ENCODE results near the gene PDE10A. TPM values are rescaled to one million over a fixed set of nuclear protein-coding genes. Genes with fewer than 3 reads are reported as not detected.

PDE10A gene
- total RNA-seq, 1 donor from 2014 or later = 5.4 TPM

- H3K9me3 ChIP-seq (ENCODE audit: insufficient read depth, low read depth, low read length) = no peaks in the 10 kb centered on the region
- no peaks in the 10 kb centered on the region for H3K36me3 ChIP-seq (ENCODE audit: insufficient read depth, low read length)
- no peak overlapping the region for H3K27ac Mint-ChIP-seq (ENCODE audit: unreplicated experiment)
- H3K4me3 ChIP-seq (ENCODE audit: insufficient read depth, low read depth, low read length) = no peak overlapping the region
- H2AFZ ChIP-seq (ENCODE audit: low read depth, low read length) = no peak overlapping the region
- no peak overlapping the region for H3K4me2 ChIP-seq (ENCODE audit: low read length)
- no peaks in the 10 kb centered on the region for H3K9me3 Mint-ChIP-seq (ENCODE audit: unreplicated experiment)
- no peaks in the 10 kb centered on the region for H3K27me3 ChIP-seq (ENCODE audit: insufficient read depth, low read length)
- H3K4me1 ChIP-seq (ENCODE audit: insufficient read depth, low read length) = no peaks in the 10 kb centered on the region
- FAIRE-seq (no peak), DNase-seq (ENCODE audit: low read depth) (no peak)
- no peak overlapping the region for H3K27ac ChIP-seq (ENCODE audit: low read depth, low read length)
- H3K4me1 Mint-ChIP-seq (ENCODE audit: low read depth, unreplicated experiment) = no peaks in the 10 kb centered on the region
- H3K36me3 Mint-ChIP-seq (ENCODE audit: low read depth, unreplicated experiment) = peaks cover 4% of the 10 kb centered on the region
- no peak overlapping the region for H3K9ac ChIP-seq (ENCODE audit: low read length)
- H3K27me3 Mint-ChIP-seq (ENCODE audit: low read depth, unreplicated experiment) = peaks cover 18% of the 10 kb centered on the region
- no peak overlapping the region for H3K4me3 Mint-ChIP-seq (ENCODE audit: unreplicated experiment)
- TF ChIP-seq CTCF (IDR thresholded peaks at IDR 0.05; ENCODE audit: insufficient read depth, low read depth, low read length) (no peak), EZH2 (IDR thresholded peaks at IDR 0.05; ENCODE audit: insufficient read depth, low read length) (no peak)
- H3K79me2 ChIP-seq (ENCODE audit: insufficient read depth, low read length) = no peaks in the 10 kb centered on the region
- no peaks in the 10 kb centered on the region for H4K20me1 ChIP-seq (ENCODE audit: insufficient read depth, low read length)
Observed at GRCh38 chr6:165644586-165645266, 18.3 kb downstream of the PDE10A start.

GRCh38 chr6:165643015-165643414, 20.0 kb downstream of the PDE10A start:
- Histone ChIP-seq H2AFZ (ENCODE audit: low read depth, low read length) (no peak overlapping the region), H3K9me3 (ENCODE audit: insufficient read depth, low read depth, low read length) (no peaks in the 10 kb centered on the region), H3K79me2 (ENCODE audit: insufficient read depth, low read length) (no peaks in the 10 kb centered on the region), H3K4me3 (ENCODE audit: insufficient read depth, low read depth, low read length) (no peak overlapping the region), H3K27ac (ENCODE audit: low read depth, low read length) (no peak overlapping the region), H3K27me3 (ENCODE audit: insufficient read depth, low read length) (no peaks in the 10 kb centered on the region), H4K20me1 (ENCODE audit: insufficient read depth, low read length) (no peaks in the 10 kb centered on the region), H3K4me1 (ENCODE audit: insufficient read depth, low read length) (no peaks in the 10 kb centered on the region), H3K36me3 (ENCODE audit: insufficient read depth, low read length) (no peaks in the 10 kb centered on the region), H3K4me2 (ENCODE audit: low read length) (no peak overlapping the region), H3K9ac (ENCODE audit: low read length) (no peak overlapping the region)
- H3K27ac Mint-ChIP-seq (ENCODE audit: unreplicated experiment) = no peak overlapping the region
- H3K4me3 Mint-ChIP-seq (ENCODE audit: unreplicated experiment) = no peak overlapping the region
- peaks cover 11% of the 10 kb centered on the region for H3K27me3 Mint-ChIP-seq (ENCODE audit: low read depth, unreplicated experiment)
- H3K36me3 Mint-ChIP-seq (ENCODE audit: low read depth, unreplicated experiment) = peaks cover 4% of the 10 kb centered on the region
- no peak for FAIRE-seq
- H3K4me1 Mint-ChIP-seq (ENCODE audit: low read depth, unreplicated experiment) = peaks cover 2% of the 10 kb centered on the region
- DNase-seq (ENCODE audit: low read depth) = no peak
- TF ChIP-seq EZH2 (IDR thresholded peaks at IDR 0.05; ENCODE audit: insufficient read depth, low read length) (no peak), CTCF (IDR thresholded peaks at IDR 0.05; ENCODE audit: insufficient read depth, low read depth, low read length) (no peak)
- H3K9me3 Mint-ChIP-seq (ENCODE audit: unreplicated experiment) = no peaks in the 10 kb centered on the region

GRCh38 chr6:165641672-165642156, 21.3 kb downstream of the PDE10A start:
- Mint-ChIP-seq H3K27ac (ENCODE audit: unreplicated experiment) (no peak overlapping the region), H3K4me3 (ENCODE audit: unreplicated experiment) (no peak overlapping the region), H3K36me3 (ENCODE audit: low read depth, unreplicated experiment) (peaks cover 4% of the 10 kb centered on the region), H3K4me1 (ENCODE audit: low read depth, unreplicated experiment) (peaks cover 15% of the 10 kb centered on the region), H3K9me3 (ENCODE audit: unreplicated experiment) (no peaks in the 10 kb centered on the region), H3K27me3 (ENCODE audit: low read depth, unreplicated experiment) (peaks cover 8% of the 10 kb centered on the region)
- H3K27me3 ChIP-seq (ENCODE audit: insufficient read depth, low read length) = no peaks in the 10 kb centered on the region
- DNase-seq (ENCODE audit: low read depth) (no peak), FAIRE-seq (no peak)
- no peak overlapping the region for H3K9ac ChIP-seq (ENCODE audit: low read length)
- no peaks in the 10 kb centered on the region for H4K20me1 ChIP-seq (ENCODE audit: insufficient read depth, low read length)
- no peaks in the 10 kb centered on the region for H3K9me3 ChIP-seq (ENCODE audit: insufficient read depth, low read depth, low read length)
- peaks cover 3% of the 10 kb centered on the region for H3K4me1 ChIP-seq (ENCODE audit: insufficient read depth, low read length)
- H3K36me3 ChIP-seq (ENCODE audit: insufficient read depth, low read length) = no peaks in the 10 kb centered on the region
- H3K4me2 ChIP-seq (ENCODE audit: low read length) = no peak overlapping the region
- TF ChIP-seq CTCF (IDR thresholded peaks at IDR 0.05; ENCODE audit: insufficient read depth, low read depth, low read length) (no peak), EZH2 (IDR thresholded peaks at IDR 0.05; ENCODE audit: insufficient read depth, low read length) (no peak)
- H3K27ac ChIP-seq (ENCODE audit: low read depth, low read length) = no peak overlapping the region
- H3K4me3 ChIP-seq (ENCODE audit: insufficient read depth, low read depth, low read length) = no peak overlapping the region
- no peaks in the 10 kb centered on the region for H3K79me2 ChIP-seq (ENCODE audit: insufficient read depth, low read length)
- no peak overlapping the region for H2AFZ ChIP-seq (ENCODE audit: low read depth, low read length)
